Tibial artery (tissue), 4 donors: ENCODE results near the gene GPR179.
A peak's percentile ranks its signal among the peaks of the same experiment; 100 is the strongest.

ENCODE experiments used
- DNase-seq, 2 donors: peaks; one replicate each; pipeline ENCODE4 v3.0.0-alpha.2; 2019
- H3K27ac ChIP-seq, 2 donors: fragments of 200-600 bp; sonication (generic) in 1 of 2; 1 replicate in 1 of 2; 2 replicates in 1 of 2; pipeline ENCODE4 v1.5.1; 2018 to 2019; ENCODE audit warnings: mild to moderate bottlenecking in 1 of 2
- H3K27me3 ChIP-seq, 2 donors: fragments of 200-600 bp; sonication (generic) in 1 of 2; one replicate each; pipeline versions ENCODE4 v1.5.1 to v1.6.0; 2016 to 2019
- H3K36me3 ChIP-seq, 3 donors: fragments of 200-600 bp; sonication (generic) in 2 of 3; one replicate each; pipeline ENCODE4 v1.5.1; 2016 to 2019; ENCODE audit warnings: mild to moderate bottlenecking in 2 of 3
- H3K4me1 ChIP-seq, 4 donors: fragments of 200-600 bp; sonication (generic) in 2 of 4; 1 replicate in 3 of 4; 2 replicates in 1 of 4; pipeline ENCODE4 v1.5.1; 2016 to 2019
- H3K4me3 ChIP-seq, 2 donors: fragments of 200-600 bp; sonication (generic) in 1 of 2; 1 replicate in 1 of 2; 2 replicates in 1 of 2; pipeline ENCODE4 v1.5.1; 2018 to 2019; ENCODE audit warnings: mild to moderate bottlenecking in 2 of 2
- H3K9me3 ChIP-seq, 3 donors: fragments of 200-600 bp; sonication (generic) in 1 of 3; one replicate each; pipeline ENCODE4 v1.5.1; 2016 to 2019
- CTCF ChIP-seq, 2 experiments: fragments of 200-600 bp in 1 of 2; fragments of 450-650 bp in 1 of 2; IDR thresholded peaks; one replicate each; pipeline ENCODE4 v1.5.1; 2017 to 2019; ENCODE audit warnings: antibody characterized with exemption in 2 of 2, mild to moderate bottlenecking in 1 of 2, moderate library complexity in 1 of 2
- intact Hi-C: fragments of 100-400 bp; cut with DNase I; formaldehyde crosslinking; loops from one replicate; pipeline ENCODE4 v1.15.0; 2023; ENCODE audit warnings: low total_unique reads

Gene GPR179

GRCh38 chr17:38329808-38330730 lies 13.7 kb downstream of the GPR179 start:
- no peak for DNase-seq
- H3K9me3 ChIP-seq: no peaks in the 10 kb centered on the region

GRCh38 chr17:38329284-38329683 lies 14.5 kb downstream of the GPR179 start:
- DNase-seq: no peak
- no peaks in the 10 kb centered on the region for H3K9me3 ChIP-seq
- no peaks in the 10 kb centered on the region for H3K4me1 ChIP-seq
- no peaks in the 10 kb centered on the region for H3K36me3 ChIP-seq
- TF ChIP-seq CTCF (IDR thresholded peaks at IDR 0.05): no peak
- peaks cover 0 to 55% of the 10 kb centered on the region in 2 donors for H3K27me3 ChIP-seq
- intact Hi-C loops: no loop called here
- no peak overlapping the region for H3K27ac ChIP-seq
- H3K4me3 ChIP-seq: no peak overlapping the region

More at GRCh38 chr17:38329808-38330730, 13.7 kb downstream of the GPR179 start:
- Histone ChIP-seq H3K27me3 (peaks cover 0 to 58% of the 10 kb centered on the region in 2 donors), H3K4me1 (no peaks in the 10 kb centered on the region), H3K27ac (no peak overlapping the region), H3K4me3 (no peak overlapping the region), H3K36me3 (no peaks in the 10 kb centered on the region)
- TF ChIP-seq CTCF (IDR thresholded peaks at IDR 0.05): no peak
- intact Hi-C loops: no loop called here

- no peaks in the 10 kb centered on the region for H3K4me1 ChIP-seq
- H3K27ac ChIP-seq: no peak overlapping the region
- H3K9me3 ChIP-seq: no peaks in the 10 kb centered on the region
- DNase-seq: no peak
- H3K36me3 ChIP-seq: peaks cover 0 to 5% (median 5%) of the 10 kb centered on the region in 3 donors
- peaks cover 0 to 49% of the 10 kb centered on the region in 2 donors for H3K27me3 ChIP-seq
- intact Hi-C loops: no loop called here
- no peak overlapping the region for H3K4me3 ChIP-seq
- TF ChIP-seq CTCF (IDR thresholded peaks at IDR 0.05): no peak
Observed at GRCh38 chr17:38328620-38329019, 15.1 kb downstream of the GPR179 start.

- H3K4me1 ChIP-seq: no peaks in the 10 kb centered on the region
- no peak for TF ChIP-seq CTCF (IDR thresholded peaks at IDR 0.05)
- no peak for DNase-seq
- no peaks in the 10 kb centered on the region for H3K9me3 ChIP-seq
- no peak overlapping the region for H3K27ac ChIP-seq
- H3K27me3 ChIP-seq: peaks cover 0 to 42% of the 10 kb centered on the region in 2 donors
- peaks cover 0 to 12% (median 11%) of the 10 kb centered on the region in 3 donors for H3K36me3 ChIP-seq
- H3K4me3 ChIP-seq: no peak overlapping the region
- intact Hi-C loops: no loop called here
Observed at GRCh38 chr17:38327936-38328335, 15.8 kb downstream of the GPR179 start.

GRCh38 chr17:38326996-38327792 lies 16.6 kb downstream of the GPR179 start:
- Histone ChIP-seq H3K27ac (no peak overlapping the region), H3K4me1 (no peaks in the 10 kb centered on the region), H3K9me3 (no peaks in the 10 kb centered on the region), H3K4me3 (no peak overlapping the region), H3K27me3 (peaks cover 0 to 35% of the 10 kb centered on the region in 2 donors), H3K36me3 (peaks cover 0 to 19% (median 17%) of the 10 kb centered on the region in 3 donors)
- DNase-seq: peak in 1 of 2 donors; percentile 57
- intact Hi-C loops: no loop called here
- TF ChIP-seq CTCF (IDR thresholded peaks at IDR 0.05): no peak
